Measurements from ENCODE around the gene ZXDA. TPM values are rescaled to one million over a fixed set of nuclear protein-coding genes. Genes with fewer than 3 reads are reported as not detected.

Gene ZXDA
- total and polyA plus RNA-seq, 9 of the 15 experiments (the other 6 are each of a cell fraction or from before 2014, with no cell fraction given) = 0.01 to 0.51 (median 0.28) TPM; not detected in 1

DNA sequence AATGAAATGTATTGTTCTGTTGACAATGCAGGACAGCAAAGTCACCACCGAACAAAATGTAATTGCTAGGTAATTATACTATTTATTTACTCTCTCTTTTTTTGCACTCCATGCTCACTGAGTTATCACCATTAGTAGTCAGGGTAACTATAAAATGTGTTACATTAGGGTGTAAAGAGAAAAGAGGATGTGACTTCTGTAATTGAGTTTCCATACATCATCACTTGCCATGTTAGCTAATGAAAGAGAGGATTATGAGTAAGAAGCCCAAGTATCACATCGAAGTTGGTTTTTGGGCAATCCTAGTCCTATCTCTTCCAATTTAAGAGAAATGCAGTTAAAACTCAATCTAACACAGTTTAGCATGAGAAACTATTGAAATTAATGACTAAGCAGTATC lies 7.6 kb downstream of the ZXDA start:
- no peak overlapping the region for H3K4me2 ChIP-seq (ENCODE audit: insufficient read depth, low read length)
- no peak for FAIRE-seq
- no peak overlapping the region for H3K4me3 ChIP-seq
- H3K79me2 ChIP-seq (ENCODE audit: control insufficient read depth, insufficient read depth, low read length) = no peaks in the 10 kb centered on the region
- no peak for DNase-seq (ENCODE audit: extremely low read depth in 1 of 4, low spot score in 3 of 4)
- no peaks in the 10 kb centered on the region for H3K9me3 ChIP-seq (replicated peaks; ENCODE audit: control insufficient read depth, insufficient read depth, low read depth, low read length)
- in situ Hi-C loops (cut with MboI) = no loop called here
- CTCF ChIA-PET (ENCODE audit: low intra/inter-chr PET ratio) = no interaction called here
- no peak overlapping the region for H3K9ac ChIP-seq (ENCODE audit: insufficient read depth in 1 of 2, low read depth in 2 of 2, low read length in 2 of 2)
- intact Hi-C loops (cut with micrococcal nuclease) = loop anchor here (10.0 kb wide), 1 partner anchor 58 kb away; no protein-coding TSS in a partner anchor
- no peaks in the 10 kb centered on the region for H3K9me1 ChIP-seq (ENCODE audit: control insufficient read depth, insufficient read depth, low read length)
- H4K20me1 ChIP-seq (replicated peaks; ENCODE audit: control insufficient read depth, insufficient read depth, low read length) = no peaks in the 10 kb centered on the region
- no TSS peak for BruUV-seq (replicated peaks)
- H3K27ac ChIP-seq (ENCODE audit: extremely low read depth, low read depth, low read length) = no peak overlapping the region
- TF ChIP-seq TOE1 (IDR thresholded peaks at IDR 0.05; ENCODE audit: borderline replicate concordance) = no peak
- TF ChIP-seq TOE1 (CRISPR knock-in tag; IDR thresholded peaks at IDR 0.05; ENCODE audit: borderline replicate concordance, low read depth) = no peak
- TF ChIP-seq, protein P1, sequence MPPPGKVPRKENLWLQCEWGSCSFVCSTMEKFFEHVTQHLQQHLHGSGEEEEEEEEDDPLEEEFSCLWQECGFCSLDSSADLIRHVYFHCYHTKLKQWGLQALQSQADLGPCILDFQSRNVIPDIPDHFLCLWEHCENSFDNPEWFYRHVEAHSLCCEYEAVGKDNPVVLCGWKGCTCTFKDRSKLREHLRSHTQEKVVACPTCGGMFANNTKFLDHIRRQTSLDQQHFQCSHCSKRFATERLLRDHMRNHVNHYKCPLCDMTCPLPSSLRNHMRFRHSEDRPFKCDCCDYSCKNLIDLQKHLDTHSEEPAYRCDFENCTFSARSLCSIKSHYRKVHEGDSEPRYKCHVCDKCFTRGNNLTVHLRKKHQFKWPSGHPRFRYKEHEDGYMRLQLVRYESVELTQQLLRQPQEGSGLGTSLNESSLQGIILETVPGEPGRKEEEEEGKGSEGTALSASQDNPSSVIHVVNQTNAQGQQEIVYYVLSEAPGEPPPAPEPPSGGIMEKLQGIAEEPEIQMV (tag; conservative IDR thresholded peaks at IDR 0.05; ENCODE audit: low read depth) = no peak
- TF ChIP-seq SFPQ (IDR thresholded peaks at IDR 0.05; ENCODE audit: low read depth, low read length) = no peak
- H2AFZ ChIP-seq (ENCODE audit: low read depth, low read length) = no peak overlapping the region
- ATAC-seq = no peak
- WGBS (ENCODE audit: insufficient coverage, low coverage, missing lambda C conversion rate) = 0% methylated on average over 2 of the region's 2 CpGs
- H3K36me3 ChIP-seq (ENCODE audit: control insufficient read depth, insufficient read depth, low read length) = no peaks in the 10 kb centered on the region
- POLR2A ChIA-PET = no interaction called here
- H3K4me1 ChIP-seq (replicated peaks in 1 of 2; ENCODE audit: control insufficient read depth in 2 of 2, insufficient read depth in 2 of 2, low read length in 2 of 2) = no peaks in the 10 kb centered on the region
- H3K27me3 ChIP-seq (ENCODE audit: control insufficient read depth in 2 of 2, insufficient read depth in 2 of 2, low read length in 2 of 2) = no peaks in the 10 kb centered on the region

Data from K562 (cell line).